HG02973 (cell line): Measurements from ENCODE around the gene TNRC18.
A peak's percentile ranks its signal among the peaks of the same experiment; 100 is the strongest.
"Not testable (repeated sequence)": the region's sequence is repeated elsewhere in the genome, so short reads cannot be mapped to it uniquely, and the experiment has no call there.

Experiments used
- ATAC-seq: cut with Tn5 transposase; IDR thresholded peaks from one replicate; pipeline ENCODE4 v1.9.1; 2021; ENCODE audit warnings: moderate library complexity; ENCODE audit not compliant: unreplicated experiment

Gene TNRC18

DNA sequence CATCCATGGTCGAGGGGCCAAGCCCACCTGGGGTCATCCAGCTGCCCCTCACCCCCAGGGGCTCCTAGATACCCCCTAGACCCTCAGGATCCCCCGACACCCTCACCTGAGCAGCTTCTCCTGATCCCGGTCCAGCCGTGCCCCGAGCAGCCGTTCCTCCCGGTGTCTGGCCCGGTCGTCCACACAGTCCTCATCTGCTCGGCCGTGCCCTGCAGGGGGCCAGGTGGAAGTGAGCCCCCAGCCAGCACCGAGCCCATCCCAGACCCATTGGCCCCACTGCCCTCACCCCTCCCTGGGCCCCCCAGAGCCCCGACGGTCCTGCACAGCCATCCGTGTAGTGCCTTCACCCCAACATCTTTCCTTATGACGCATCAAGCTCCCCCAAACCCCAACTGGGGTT, 45.8 kb downstream of the TNRC18 start:
- ATAC-seq, result no peak

DNA sequence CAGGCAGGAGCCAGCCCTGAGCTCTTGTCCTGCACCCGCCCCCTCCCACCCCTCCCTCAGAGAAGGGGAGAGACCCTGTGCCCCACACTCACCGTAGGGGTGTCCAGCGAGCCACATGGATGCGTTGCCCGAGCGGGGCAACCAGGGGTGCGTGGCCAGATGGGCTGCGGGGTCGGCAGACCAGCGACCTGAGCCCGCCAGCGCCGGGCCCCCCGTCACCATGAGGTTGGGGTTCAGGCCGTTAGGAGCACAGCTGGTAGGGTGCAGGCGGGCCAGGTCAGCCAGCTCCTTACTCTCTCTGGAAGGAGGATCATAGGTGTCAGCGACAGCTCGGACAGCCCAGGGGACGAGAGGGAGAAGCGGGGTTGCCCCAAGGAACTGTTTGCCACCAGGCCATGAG, 46.4 kb downstream of the TNRC18 start:
- ATAC-seq, result no peak

DNA sequence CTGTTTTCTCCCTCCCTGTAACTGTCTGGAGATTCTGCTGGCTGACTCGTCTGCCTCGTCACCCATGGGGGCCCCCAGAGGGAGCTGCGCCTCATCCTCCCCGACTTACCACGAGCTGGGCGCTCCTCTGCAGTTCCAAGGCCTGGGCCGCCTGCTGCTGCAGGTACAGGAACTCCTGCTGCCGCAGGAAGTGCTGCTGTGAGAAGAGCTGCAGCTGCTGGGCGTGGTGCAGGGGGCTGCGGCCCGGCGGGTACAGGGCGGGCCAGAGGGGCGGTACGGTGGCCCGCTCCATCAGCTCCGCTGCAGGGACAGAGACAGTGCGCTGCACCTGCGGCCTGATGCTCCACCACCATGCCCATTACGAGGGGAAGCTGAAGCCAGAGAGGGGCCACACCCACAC, 47.7 kb downstream of the TNRC18 start:
- no peak for ATAC-seq

DNA sequence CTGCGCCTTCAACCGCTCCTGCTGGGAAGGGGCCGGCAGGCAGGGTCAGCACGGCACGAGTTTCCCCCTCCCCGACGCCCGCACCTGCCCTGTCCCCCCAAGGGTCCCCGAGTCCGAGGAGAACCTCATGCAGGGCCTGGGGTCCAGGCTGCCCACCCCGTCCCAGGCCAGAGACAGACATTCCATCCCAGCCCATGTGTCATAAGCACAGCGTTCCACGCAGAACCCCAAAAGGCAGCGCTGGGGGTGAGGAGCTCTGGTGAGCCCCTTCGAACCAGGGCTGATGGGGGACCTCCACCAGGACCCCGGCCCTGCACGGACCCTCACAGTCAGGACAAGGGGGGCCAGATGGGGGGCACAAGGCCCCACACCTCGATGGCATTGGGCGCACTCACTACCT, 49.2 kb downstream of the TNRC18 start:
- no peak for ATAC-seq

- no peak for ATAC-seq
Observed at GRCh38 chr7:5373300-5373699, 50.3 kb downstream of the TNRC18 start.

DNA sequence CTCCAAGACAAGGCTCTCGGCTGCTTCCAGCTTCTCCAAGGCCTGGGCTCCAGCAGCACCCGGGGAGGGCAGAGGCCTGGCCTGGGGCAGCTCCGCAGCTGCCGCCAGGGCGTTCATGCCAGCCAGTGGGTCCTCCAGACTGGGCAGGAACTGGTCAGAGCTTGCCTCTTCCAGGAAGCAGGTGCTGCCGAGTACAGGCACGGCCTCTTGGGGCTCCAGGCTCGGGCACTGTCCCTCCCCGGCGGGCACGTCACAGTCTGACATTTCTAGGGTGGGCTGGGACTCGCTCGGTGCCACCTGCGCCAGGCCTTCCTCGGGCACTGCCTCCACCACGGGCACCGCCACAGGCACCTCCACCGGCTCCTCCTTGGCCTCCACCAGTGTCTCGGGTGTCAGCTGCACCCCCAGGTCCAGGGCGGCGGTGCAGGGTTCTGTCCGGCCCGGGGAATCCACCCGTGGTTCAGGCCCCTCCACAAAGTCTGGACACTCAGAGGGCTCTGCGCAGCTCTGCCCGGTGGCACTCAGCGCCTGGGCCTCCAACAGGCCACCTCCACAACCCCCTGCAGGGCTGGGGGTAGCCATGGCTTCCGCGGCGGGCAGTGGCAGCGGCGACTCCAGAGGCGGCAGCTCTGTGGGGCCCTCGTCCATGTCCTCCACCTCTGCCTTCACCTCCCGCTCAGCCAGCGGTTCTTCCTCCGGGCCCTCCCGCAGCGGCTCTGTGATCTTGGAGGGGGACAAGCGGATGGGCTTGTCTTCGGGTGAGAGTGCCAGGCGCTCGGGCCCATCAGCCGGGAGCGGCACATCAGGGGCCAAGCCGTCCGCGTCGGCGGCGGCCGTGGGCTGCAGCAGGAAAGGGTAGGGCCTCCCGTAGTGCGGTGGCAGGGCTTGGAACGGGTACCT, 52.9 kb downstream of the TNRC18 start:
- ATAC-seq, result no peak

DNA sequence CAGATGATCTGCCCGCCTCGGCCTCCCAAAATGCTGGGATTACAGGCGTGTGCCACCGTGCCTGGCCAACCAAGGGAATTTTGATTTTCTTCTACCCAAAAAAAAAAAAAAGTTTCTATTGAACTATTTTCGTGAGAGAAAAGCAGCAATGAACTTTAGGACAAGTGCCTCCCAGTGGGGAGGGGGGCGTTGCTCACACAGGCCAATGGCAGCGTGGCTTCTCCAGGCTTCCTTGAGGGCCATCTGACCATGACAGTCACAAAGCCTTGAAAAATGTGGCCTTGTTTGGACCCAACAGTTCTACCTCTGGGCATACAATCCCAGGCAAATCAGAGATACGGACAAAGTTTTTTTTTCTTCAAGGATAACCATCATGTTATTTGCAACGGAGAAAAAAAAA, 56.0 kb downstream of the TNRC18 start:
- no peak for ATAC-seq

GRCh38 chr7:5365976-5366625, 57.5 kb downstream of the TNRC18 start:
- ATAC-seq, result peak; percentile 51

GRCh38 chr7:5363729-5364128, 59.9 kb downstream of the TNRC18 start:
- ATAC-seq, result no peak

DNA sequence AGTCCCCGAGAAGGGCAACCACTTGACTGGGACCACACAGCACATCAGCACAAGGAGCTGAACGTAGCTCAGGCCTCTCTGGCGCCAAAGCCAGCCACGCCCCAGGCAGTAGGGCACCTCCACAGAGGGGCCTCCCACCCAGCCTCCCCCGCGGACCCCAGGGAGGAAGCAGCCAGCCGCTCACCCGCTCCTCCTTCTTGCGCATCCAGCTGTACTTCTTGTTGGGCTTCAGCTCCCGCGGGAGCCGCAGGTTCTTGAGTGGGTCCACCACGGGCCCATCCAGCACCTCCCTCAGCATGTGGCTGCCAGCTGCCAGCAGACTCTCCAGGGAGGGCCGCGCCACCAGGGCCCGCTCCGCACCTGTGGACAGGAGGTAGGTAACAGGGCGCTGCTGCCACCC, 61.2 kb downstream of the TNRC18 start:
- ATAC-seq, result no peak

DNA sequence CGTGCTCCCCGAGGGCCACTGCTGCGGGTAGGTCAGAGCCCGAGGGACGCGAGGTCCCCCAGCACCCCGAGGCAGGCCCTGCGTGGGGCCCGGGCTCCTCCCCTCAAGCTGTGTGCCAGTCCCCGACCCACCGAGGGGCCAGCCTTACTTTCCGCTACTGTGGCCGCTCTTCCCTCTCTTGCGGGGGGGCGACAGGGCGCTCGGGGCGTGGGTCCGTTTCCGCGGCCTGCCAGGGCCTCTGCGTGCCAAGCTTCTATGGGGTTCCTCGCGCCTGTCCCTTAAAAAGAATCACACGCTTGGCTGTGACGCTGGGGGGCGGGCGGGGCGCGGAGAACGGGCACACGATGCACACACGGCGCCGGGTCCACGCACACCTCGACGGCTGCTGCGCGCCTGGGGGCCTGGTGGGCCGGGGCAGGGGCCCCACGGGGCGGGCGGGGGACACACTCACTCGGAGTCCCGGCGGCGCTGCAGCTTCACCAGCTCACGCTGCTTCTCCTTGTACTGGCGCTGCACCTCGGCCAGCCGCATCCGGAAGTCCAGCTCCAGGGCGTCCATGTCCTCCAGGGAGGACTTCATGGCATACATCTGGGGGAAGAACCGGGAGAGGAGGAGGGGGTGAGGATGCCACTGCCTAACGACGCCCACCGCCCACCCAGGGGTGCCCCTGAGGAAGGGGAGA, 62.0 kb downstream of the TNRC18 start:
- ATAC-seq, result no peak

DNA sequence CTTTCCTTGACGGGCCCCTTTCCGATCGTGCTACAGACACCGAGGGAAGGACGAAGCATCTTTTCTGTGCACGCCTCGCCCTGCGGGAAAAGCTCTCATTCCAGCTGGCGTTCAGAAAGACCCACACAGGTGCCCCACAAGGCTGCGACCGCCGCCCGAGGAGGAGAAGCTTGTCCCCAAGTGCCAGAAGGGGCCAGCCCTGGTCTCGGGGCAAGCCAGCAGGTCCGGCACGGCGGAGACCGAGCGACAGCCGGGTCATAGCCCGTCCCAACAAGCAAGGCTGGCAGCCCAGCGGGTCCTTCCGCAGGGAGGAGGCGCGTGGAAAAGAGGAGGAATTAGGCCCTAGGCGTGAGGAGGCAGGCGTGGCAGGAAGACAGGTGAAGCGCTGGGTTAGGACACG, 62.7 kb downstream of the TNRC18 start:
- no peak for ATAC-seq

DNA sequence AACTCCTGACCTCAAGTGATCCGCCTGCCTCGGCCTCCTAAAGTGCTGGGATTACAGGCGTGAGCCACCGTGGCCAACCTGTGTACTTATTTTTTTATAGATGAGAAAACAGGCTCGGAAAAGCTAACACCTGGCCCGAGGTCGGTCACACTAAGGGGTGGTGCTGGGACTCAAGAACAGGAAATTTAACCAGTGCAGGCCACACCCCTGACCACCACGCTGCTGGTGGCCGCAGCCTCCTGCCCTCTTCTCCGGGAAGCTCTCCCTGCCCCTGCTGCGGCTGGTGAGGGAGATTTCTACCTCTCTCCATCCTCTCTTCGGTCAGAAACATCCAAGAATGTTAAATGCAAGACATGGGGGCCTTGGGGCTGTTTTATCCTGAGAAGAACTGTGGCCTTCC, 63.2 kb downstream of the TNRC18 start:
- ATAC-seq, result no peak

- ATAC-seq, result not testable (repeated sequence)
Observed at GRCh38 chr7:5360021-5360420, 63.6 kb downstream of the TNRC18 start.

DNA sequence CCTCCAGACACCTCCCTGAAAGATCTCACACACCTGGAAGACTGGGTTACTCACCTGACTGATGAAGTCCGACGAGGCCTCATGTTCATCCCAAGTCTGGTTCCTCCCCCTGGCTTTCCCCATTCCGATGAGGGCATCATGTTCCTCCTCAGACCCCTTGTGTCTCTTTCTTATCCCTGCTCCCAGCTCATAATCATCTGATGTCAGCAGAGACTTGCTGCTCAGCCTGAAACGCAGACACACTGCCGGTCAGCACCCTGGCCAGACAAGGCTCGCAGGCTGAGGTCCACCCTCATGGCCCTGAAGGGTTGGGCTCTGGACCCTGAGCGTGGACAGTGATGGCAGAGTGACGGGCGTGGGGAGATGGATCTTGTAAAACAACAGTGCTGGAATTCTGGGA, 64.3 kb downstream of the TNRC18 start:
- ATAC-seq, result no peak

GRCh38 chr7:5357951-5358350, 65.7 kb downstream of the TNRC18 start:
- ATAC-seq, result no peak

DNA sequence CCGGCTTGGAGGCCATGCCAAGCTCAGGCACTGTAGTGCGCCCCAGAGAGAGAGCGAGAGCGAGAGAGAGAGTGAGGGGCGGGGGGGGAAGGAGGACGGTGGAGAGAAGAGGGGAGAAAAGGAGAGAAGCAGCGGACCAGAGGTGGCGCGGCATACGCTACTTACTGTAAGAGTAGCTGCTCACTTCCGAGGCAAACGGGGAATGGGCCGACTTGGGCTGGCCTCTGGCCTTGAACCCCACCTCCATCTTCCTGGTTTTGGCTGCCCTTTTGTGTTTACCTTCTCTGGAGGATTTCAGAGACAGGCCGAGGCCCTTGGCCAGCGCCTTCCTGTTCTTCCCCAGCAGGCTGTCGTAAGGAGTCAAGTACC, 66.9 kb downstream of the TNRC18 start:
- no peak for ATAC-seq

DNA sequence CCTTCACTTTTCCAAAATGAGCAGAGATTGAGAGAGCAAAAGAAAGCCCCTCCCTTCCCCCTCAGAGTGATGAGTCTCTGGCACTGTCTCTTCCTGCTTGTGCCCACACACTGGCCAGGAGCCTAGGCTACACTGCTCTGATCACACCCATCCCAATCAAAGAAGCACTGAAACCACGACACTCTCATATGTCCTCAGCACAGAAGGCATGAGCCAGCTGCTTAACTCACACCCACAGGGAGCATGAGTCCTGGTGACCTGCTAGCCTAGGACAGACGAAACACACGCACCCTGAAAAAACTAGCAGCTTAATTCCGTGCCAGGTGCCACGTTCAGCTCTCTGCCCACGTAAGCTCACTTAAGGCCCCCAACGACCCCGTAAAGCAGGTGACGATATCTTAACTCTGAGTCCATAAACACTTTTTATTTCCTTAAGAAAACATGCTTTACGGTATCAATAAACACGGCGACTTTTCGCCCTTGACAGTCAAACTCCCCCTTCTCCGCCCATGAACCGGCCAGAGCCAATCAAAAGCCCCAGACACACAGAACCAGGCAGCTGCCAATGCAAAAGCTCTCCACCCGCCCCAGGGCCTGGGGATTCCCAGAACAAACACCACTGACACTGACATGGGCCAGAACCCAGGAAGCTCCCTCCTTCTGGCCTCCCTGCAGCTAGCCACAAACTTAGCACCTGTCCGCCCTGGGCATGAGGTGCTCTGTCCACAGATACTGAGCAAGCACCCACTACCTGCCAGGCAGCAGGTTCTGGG, 69.0 kb downstream of the TNRC18 start:
- no peak for ATAC-seq

GRCh38 chr7:5352440-5353010, 71.1 kb downstream of the TNRC18 start:
- no peak for ATAC-seq

DNA sequence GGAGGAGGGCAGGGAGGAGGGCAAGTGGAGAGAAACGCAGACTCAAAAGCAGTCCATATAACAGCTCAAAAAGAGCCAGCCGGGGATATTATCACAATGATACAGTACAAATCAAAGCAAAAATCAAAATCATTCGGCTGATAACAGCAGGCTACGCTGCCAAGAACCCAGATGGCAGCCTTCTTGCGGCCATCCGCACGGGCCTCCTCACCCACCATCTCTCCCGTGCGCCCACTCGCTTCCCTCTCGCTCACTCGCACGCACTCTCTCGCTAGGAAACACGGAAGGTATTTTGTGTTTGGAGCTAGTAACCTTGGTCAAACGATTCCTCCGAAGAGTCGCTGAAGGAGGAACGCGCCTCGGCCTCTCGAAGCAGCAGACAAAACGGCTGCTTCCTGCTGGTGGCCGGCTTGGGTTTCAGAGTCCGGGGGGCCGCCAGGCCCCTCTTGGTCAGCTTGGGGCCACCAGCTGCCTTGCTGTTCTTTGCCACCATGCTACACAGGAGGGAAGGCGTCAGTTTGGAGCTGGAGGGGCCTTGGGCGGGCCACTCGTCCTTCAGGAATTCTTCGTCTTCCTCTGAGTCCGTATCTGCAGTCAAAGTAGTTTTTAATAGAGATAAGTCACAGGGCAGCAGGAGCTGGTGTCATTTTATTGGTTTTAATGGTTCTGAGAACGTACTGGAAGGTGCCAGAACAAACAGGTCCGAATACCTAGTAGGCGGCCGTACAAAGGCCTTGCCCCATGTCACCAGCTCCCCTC, 71.9 kb downstream of the TNRC18 start:
- ATAC-seq, result no peak
